Stimulated activated CD8-positive, alpha-beta memory T cell treated with anti-CD3 and anti-CD28 coated beads, Interleukin-15, amount 100 ng/mL, for 1 hour (primary cell): ENCODE data around the gene NMBR.
A peak's percentile ranks its signal among the peaks of the same experiment; 100 is the strongest.
"Not testable (repeated sequence)": the region's sequence is repeated elsewhere in the genome, so short reads cannot be mapped to it uniquely, and the experiment has no call there.

ENCODE experiments used
- DNase-seq: peaks from one replicate; pipeline ENCODE4 v3.0.0-alpha.2; 2020; ENCODE audit warnings: low read depth

The NMBR gene

GRCh38 chr6:142146828-142147662, at the start of gene NMBR, which contains the start of gene VTA1:
TSS of gene NMBR (minus strand) at chr6:142147122. CDS start at chr6:142088658, 58,464 bp downstream.
TSS of gene VTA1 (plus strand) at chr6:142147263. CDS start at chr6:142147288, 25 bp downstream.
- DNase-seq, result peak; percentile 93

- no peak for DNase-seq
Observed at GRCh38 chr6:142195862-142196541, 49.1 kb upstream of the NMBR start.

DNA sequence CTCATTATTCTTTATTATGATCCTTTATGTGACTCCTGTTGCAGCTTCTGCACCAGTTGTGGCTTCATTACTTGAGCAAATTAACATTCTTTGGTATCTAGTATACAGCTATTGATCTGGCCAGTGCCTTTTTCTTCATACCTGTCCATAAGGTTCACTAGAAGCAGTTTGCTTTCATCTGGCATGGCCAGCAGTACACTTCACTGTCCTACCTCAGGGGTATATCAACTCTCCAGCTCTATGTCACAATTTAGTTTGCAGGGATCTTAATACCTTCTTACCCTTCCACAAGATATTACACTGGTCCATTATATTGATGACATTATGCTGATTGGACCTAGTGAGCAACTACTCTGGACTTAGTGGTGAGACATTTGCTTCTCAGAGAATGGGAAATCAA, 46.7 kb upstream of the NMBR start:
- no peak for DNase-seq

- DNase-seq, result no peak
Observed at GRCh38 chr6:142192343-142192742, 45.4 kb upstream of the NMBR start.

DNA sequence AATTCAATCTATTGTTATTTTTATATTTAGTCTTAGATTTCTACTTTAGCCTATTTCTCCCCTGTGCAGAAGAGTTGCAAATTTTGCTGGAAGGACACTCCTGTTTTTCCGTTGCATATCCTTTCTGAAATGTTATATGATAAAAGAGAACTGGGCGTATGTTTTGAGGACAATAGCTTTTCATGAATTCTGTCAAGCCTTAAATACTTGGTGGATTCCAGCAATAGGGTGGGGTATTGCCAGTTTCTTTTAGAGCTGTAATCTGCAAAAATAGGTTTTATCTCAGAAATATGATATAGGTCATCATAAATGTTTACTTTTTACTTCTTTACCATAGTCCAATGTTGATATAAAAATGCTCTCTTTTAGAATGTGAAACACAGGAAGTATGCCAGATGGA, 42.1 kb upstream of the NMBR start:
- no peak for DNase-seq

DNA sequence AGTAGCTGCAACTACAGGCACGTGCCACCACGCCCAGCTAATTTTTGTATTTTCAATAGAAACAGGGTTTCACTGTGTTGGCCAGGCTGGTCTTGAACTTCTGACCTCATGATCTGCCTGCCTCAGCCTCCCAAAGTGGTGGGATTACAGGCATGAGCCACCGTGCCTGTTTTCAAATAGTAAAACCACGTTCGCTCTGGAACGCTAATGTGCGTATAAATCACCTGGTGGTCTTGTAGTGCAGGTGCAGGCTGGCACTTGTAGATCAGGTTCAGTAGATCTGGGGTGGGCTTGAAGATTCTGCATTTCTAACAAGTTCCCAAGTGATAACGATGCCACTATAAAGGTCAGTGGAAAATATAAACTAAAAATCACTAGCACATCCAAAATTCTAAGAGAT, 41.4 kb upstream of the NMBR start:
- DNase-seq, result not testable (repeated sequence)

GRCh38 chr6:142187209-142187608, 40.3 kb upstream of the NMBR start:
- DNase-seq, result no peak

GRCh38 chr6:142185641-142186040, 38.7 kb upstream of the NMBR start:
- no peak for DNase-seq

DNA sequence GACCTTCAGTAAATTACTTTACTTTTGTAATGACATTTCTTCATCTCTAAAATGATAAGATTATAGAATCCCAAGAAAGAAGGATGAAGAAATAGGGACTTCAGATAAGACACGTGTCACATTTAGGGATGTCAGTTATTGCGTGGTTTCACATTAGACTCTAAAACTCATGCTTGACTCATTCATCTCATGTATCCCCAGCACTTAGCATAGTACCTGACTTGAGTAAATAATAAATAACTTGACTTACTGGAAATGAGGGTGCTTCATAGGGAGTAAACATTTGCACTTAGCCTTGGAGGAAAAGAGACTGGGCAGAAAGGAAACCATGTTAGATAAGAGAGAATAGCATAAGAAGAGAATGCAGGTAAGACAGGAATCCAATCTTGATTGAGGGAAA, 37.4 kb upstream of the NMBR start:
- no peak for DNase-seq

DNA sequence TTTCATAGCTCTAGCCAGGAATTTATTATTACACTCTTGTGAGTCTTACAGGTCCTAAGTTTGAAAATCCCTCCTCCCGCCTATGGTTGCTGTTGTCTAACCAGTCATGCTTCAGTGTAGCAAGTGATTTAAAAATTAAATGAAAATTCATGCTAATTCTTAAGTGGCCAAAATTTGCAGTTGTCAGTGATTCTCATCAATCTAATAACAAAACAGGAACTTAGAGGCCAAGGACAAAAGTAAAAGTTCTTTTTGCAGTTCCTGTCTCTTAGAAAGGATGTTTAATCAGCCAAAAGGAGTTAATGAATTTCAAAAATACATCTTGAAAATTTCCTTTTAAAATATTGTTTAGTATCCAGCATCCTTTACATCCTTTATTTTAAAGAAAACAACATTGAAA, 36.4 kb upstream of the NMBR start:
- DNase-seq, result no peak

GRCh38 chr6:142182004-142182403, 35.1 kb upstream of the NMBR start:
- DNase-seq, result no peak

GRCh38 chr6:142178129-142178528, 31.2 kb upstream of the NMBR start:
- no peak for DNase-seq

DNA sequence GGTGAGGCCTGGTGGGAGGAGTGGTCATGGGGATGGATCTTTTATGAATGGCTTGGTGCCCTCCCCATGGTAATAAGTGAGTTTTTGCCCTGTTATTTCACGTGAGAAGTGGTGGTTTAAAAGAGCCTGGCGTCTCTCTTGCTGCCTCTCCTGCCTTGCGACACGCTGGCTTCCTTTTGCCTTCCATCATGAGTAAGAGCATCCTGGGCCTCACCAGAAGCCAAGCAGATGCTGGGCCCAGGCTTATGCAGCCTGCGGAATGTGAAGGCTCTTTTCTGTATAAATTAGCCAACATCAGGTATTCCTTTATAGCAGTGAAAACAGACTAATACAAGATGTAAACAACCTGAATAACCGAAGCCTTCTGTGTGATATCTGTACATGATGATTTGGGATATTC, 27.8 kb upstream of the NMBR start:
- DNase-seq, result no peak

DNA sequence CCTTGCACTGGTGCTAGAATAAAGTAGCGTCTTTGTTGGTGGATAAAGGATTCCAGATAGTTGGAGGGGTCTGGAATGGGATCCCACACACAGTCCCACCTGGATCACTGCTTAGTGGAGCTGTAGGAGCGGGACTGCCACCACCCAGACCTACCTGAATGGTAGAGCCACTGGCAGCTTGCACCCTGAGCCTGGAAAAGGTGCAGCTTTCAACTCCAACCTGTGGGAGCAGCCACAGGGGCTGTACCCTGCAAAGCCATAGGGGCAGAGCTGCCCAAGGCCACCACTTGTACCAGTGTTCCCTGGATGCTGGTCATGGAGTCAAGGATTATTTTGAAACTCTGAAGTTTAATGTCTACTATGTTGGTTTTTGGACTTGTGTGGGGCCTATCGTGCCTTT, 27.1 kb upstream of the NMBR start:
- no peak for DNase-seq

GRCh38 chr6:142172758-142173157, 25.8 kb upstream of the NMBR start:
- no peak for DNase-seq

DNA sequence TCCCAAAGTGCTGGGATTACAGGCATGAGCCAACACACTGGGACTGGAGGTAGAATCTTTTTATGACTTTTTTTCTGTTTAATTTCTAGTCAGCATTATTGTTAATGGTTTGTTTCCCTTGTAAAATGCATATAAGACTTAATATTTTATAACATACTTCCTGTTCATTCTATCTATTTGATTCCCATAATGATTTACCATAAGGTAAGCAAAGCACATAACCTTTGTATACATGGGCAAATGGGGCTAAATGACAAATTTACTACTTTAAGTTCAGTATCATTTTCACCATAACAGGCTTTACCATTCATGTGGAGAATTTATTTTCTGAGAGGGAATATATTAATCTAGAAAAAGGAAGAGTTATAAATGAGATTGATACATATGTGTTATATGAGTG, 24.4 kb upstream of the NMBR start:
- no peak for DNase-seq

DNA sequence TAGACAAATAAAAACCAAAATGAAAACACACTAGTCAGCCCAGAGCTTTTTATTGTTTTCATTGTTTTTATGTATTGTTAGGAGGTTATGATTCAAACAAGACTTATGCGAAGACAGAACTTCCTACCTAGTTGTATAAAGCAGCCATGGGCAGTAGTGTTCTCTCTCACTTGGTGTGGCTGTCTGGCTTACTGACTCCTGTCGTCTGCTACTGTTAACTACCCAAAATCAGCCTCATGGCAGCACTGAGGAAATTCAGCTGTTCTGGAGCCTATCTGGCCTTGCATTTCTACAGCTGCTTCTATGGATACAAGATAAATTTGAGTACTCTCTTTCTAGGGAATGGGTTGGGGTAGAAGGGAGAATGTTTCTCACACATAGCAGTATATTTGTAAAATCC, 20.6 kb upstream of the NMBR start:
- no peak for DNase-seq

DNA sequence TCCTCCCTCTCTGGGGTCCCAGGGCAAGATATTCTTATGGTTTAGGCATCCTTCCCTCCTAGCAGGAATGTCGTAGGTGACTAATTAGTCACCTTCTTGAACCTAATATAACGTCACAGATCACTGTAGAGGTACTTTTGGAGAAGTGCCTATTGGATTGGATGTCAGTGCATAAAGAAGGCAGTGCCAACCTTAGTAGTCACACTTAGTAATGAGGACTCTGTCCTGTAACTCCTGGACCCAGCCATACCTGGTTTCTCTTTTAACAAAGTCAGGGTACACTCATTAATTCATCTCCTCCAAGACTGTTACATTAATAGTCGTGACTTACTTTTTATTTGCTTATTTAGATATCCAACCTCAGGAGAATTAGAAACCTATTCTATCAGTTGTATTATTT, 20.1 kb upstream of the NMBR start:
- DNase-seq, result no peak

- no peak for DNase-seq
Observed at GRCh38 chr6:142165227-142165626, 18.3 kb upstream of the NMBR start.

DNA sequence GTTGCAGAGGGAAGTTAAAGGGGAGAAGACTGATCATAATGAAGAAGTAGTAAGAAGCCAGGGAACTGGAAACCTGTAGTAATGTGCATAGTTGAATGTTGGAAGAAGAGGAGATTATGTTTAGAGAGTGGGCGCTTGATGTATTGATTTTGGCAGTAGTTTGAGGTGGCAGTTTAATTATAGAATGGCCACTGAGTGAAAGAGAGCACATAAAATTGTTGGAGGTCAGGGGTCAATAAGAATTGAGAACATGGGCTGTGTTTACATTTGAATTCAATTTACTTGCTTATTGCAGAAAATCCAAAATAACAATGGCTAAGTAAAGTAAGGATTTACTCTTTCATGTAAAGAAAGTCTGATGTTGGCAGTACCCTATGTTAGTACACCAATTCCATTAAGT, 15.9 kb upstream of the NMBR start:
- no peak for DNase-seq

DNA sequence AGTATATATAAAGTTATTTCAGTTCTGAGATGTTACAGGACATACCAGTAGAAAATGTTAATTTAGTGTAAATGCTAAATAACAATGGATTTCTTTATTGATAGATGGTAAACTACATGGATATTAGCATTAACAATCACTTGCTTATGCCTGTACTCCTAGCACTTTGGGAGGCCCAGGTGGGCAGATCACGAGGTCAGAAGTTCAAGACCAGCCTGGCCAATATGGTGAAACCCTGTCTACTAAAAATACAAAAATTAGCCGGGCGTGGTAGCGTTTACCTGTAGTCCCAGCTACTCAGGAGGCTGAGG, 9.8 kb upstream of the NMBR start:
- DNase-seq, result not testable (repeated sequence)

DNA sequence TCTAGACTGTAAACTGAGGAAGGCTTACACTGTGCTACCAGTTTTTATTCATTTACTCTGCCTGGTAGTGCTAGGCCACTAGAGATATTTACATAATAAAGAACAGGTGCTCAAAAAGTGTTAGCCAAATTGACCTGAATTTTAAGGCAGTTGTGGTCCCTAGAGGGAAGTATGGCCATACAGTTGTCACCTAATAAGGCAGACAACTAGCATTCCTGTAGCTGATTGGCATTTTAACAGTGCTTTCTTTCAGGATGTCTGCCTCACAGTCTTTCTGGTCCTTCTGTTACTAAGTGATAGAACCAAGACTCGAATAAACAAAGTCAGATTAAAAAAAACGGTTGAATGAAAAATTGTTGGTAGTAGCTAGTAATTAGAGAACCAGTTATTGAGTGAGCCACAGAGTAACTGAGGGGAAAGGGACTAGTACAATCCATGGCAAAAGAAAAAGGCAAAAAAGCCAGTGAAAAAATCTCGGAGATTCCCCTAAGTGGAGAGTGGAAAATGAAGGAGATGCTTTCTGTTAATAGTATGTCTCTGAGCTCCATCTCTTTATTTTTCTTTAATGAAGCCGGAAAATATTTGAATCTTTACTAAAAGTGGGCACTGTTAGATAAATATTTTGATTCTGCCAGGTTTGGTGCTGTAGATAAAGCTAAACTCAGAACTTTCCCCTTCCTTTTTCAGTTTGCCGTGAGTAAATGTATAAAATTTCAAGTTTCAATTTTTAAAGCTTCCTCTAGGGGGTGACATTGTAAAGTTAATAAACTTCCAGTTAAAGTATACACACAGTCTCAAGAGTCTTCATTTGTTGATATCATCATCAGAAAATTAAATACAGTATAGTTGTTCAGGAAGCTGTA, 9.2 kb upstream of the NMBR start:
- DNase-seq, result no peak

GRCh38 chr6:142155091-142155490, 8.2 kb upstream of the NMBR start:
- no peak for DNase-seq
